GM21360 (cell line): ENCODE results near the gene KANK2.

Source experiments
- ATAC-seq: cut with Tn5 transposase; IDR thresholded peaks from one replicate; pipeline ENCODE4 v1.9.1; 2021; ENCODE audit warnings: mild to moderate bottlenecking, moderate library complexity; ENCODE audit not compliant: unreplicated experiment

The KANK2 gene

GRCh38 chr19:11197291-11198174 lies at the start of gene KANK2:
Gene KANK2 (minus strand): TSS chr19:11197545. CDS start chr19:11194511, 3,034 bp downstream.
- ATAC-seq = peak; percentile 53

GRCh38 chr19:11246941-11247340 lies 49.6 kb upstream of the KANK2 start:
- no peak for ATAC-seq

- no peak for ATAC-seq
Measured at GRCh38 chr19:11244846-11245589, 47.7 kb upstream of the KANK2 start.

- no peak for ATAC-seq
Measured at GRCh38 chr19:11243798-11244169, 46.4 kb upstream of the KANK2 start.

DNA sequence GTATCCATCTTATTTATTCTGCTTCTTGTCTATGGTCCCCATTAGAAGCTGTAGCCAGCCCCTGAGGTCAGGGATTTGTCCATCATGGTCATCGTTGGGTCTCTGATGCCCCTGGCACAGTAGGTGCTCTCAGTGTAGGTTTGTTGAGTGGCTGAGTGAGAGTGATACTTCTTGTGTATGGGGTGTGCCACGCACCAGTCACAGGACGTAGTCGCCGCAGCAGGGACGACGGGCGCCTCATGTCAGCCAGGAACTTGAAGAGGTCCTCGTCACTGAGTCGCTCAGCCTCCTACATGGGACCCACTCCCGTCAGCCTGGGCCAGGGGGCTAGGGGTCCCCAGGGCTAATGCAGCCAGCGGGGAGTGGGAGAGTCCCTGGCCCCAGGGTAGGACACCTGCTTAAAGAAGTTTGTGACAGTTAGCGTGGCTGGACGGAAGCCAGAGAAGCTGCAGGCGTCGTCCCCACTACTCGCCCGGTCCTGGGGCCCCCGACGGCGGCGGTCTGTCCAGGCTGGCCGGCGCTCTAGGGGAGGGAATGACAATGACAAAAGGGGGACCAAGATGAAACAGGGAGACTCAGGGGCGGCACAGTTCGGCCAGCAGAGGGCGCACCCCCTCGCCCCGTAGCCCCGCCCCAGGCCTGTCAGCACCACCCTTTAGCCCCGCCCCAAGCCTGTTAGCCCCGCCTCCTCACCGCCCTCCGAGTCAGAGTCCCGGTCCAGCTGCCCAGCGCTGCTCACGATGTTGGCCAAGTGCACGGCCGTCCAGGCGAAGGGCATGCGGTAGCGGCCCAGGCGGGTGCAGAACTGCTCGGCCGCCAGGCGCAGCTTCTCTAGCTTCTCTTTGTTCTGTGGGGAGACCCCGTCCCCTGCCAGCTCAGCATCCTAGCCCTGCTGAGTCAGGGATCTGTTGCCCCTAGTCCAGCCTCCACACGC lies 45.8 kb upstream of the KANK2 start:
- ATAC-seq = no peak

GRCh38 chr19:11242025-11242424 lies 44.7 kb upstream of the KANK2 start:
- no peak for ATAC-seq

GRCh38 chr19:11240008-11240444 lies 42.7 kb upstream of the KANK2 start:
- ATAC-seq = no peak

- no peak for ATAC-seq
Measured at GRCh38 chr19:11239377-11240000, 42.1 kb upstream of the KANK2 start, which contains the start of gene ANGPTL8. Gene ANGPTL8 (plus strand): TSS chr19:11239619. CDS start chr19:11239638, 19 bp downstream.

DNA sequence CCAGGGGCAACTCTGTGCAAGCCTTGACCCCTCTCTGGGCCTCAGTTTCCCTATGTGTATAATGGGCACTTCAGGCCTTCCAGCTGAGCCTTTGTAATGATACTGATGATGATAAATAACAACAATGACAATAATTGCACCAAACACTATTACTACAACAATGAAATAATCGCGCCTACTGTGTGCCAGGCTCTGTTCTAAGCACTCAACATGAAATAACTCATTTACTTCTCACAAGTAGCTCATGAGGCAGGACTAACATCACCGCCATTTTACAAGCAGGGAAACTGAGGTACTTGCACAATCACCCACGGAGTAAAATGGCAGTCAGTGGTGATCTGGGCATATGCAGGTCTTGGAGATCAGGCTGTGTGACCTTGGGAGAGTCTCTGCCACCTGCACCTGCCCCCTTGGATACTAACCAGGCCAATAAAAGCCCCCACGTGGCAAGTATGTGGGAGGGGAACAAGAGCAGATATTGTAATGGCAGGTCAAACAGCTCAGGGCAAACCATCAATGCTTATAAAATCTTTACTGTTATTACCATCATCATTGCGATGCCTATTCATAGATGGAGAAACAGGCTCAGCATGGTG lies 41.5 kb upstream of the KANK2 start:
- no peak for ATAC-seq

DNA sequence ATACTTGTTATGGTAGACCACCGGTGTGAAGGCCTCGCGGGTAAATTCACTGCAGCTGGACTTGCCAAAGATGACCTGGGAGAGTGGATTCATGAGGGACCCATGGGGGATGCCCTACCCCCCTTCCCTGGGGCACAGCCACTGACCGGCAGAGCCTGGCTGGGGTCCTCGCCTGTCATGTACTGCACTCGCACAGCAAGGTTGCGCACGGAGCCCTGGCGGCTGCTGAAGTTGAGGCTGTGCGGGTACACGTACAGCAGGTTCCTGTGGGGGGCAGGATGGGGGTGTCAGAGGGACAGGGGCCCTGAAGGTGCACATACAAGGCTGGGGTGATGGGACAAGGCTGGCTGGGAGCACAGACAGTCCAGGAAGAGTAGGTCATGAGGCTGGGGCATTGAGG lies 40.7 kb upstream of the KANK2 start:
- ATAC-seq = no peak

- no peak for ATAC-seq
Measured at GRCh38 chr19:11237321-11237720, 40.0 kb upstream of the KANK2 start.

DNA sequence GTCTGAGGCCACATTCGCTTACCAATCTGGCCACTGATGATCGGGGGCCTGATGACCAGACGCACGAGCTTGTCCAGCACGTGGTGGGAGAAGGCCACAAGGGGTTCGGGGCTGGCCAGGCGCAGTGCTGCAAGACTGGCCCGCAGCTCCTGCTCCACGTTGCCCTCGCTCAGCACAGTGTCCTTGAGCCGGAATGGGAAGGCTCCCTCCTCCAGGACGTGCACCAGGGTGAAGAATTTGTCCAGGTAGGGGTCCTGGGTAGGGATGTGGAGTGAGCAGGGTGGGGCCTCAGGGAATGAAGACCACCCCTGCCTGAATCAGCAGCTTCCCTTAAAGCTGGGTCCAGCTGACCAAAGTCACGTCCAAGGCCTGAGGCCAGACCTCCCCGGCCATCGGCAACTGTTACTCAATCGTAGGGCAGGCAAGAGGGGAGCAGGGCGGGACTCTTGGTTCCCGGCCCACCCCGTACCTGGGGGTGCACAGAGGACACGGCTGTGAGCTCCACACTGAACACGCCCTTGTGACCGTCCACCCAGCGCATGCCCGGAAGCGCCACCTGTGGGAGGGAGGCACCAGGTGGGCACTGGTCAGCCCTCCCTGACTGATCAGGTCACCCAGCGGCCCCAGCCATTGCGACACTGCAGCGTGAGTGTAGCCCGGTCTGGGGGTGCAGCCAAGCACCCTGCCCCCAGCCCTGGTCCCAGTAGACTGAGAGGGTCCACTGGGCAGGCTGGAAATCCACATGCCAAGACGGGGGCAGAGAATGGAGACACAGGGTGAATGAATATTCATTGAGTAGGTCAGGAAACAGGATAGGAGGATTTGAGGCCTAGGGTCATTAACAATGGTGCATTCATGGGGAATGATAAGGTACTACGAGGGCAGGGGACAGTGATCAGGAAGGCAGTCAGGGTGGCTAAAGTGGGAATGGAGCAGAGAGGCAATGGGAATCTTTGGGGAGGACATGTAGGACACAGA lies 39.3 kb upstream of the KANK2 start:
- ATAC-seq = no peak

- no peak for ATAC-seq
Measured at GRCh38 chr19:11234486-11235075, 37.2 kb upstream of the KANK2 start.

- ATAC-seq = no peak
Measured at GRCh38 chr19:11233073-11233472, 35.7 kb upstream of the KANK2 start.

GRCh38 chr19:11232555-11232954 lies 35.2 kb upstream of the KANK2 start:
- ATAC-seq = no peak

GRCh38 chr19:11230621-11231386 lies 33.5 kb upstream of the KANK2 start:
- ATAC-seq = no peak

GRCh38 chr19:11227195-11227886 lies 30.0 kb upstream of the KANK2 start:
- no peak for ATAC-seq
